GM12878 (cell line): ENCODE data around the gene MYO1D. TPM values are rescaled to one million over a fixed set of nuclear protein-coding genes. Genes with fewer than 3 reads are reported as not detected.

Experiments used
- ATAC-seq: fragments of 200-7000 bp; cut with Tn5 transposase; 3 replicates; pipeline ENCODE4 v1.9.1; 2020; ENCODE audit warnings: mild to moderate bottlenecking, moderate library complexity
- BruUV-seq: library from RNA; stranded (reverse); fragments of 400-500 nt; replicated peaks from 2 replicates; lab custom pipeline; 2021; lab: Mats Ljungman, UMichigan
- CTCF ChIA-PET: fragments of 300-600 bp; sonication (Branson Sonifier 250); formaldehyde crosslinking; extraction: SDS; loops from one replicate; lab custom pipeline; 2021; ENCODE audit warnings: inconsistent platforms; lab: Yijun Ruan, JAX
- POLR2A ChIA-PET: fragments of 350-600 bp; formaldehyde crosslinking; extraction: SDS; loops from one replicate; lab custom pipeline; 2021; ENCODE audit warnings: inconsistent platforms; lab: Charles Lee
- RAD21 ChIA-PET: fragments of 300-600 bp; sonication (Branson Sonifier 250); formaldehyde crosslinking; loops from one replicate; lab custom pipeline; 2023; ENCODE audit warnings: antibody characterized with exemption; ENCODE audit not compliant: unreplicated experiment; lab: Charles Lee
- SMC1A ChIA-PET: fragments of 300-600 bp; sonication (Branson Sonifier 250); formaldehyde crosslinking; loops from one replicate; lab custom pipeline; 2023; ENCODE audit not compliant: unreplicated experiment, uncharacterized antibody; lab: Charles Lee
- DNase-seq: peaks from one replicate; pipeline ENCODE4 v3.0.0-alpha.2; 2011; ENCODE audit warnings: low read depth, low spot score
- FAIRE-seq: peaks from 3 replicates; lab custom pipeline; 2011; peaks lifted over from hg19 to GRCh38; lab: Jason Lieb, UNC
- H2AFZ ChIP-seq: 2 replicates; pipeline ENCODE4 v1.6.0; 2011; ENCODE audit warnings: low read depth, low read length, control low read depth; ENCODE audit not compliant: control insufficient read depth
- H3K27ac ChIP-seq: 2 replicates; pipeline ENCODE4 v1.5.1; 2011; ENCODE audit warnings: control low read depth; ENCODE audit not compliant: control insufficient read depth, insufficient read depth
- H3K27me3 ChIP-seq, 2 experiments: replicated peaks in 1 of 2; 2 replicates each; pipeline versions ENCODE4 v1.6.0 to v1.6.1; 2011; ENCODE audit warnings: low read length in 1 of 2; ENCODE audit not compliant: control insufficient read depth in 2 of 2, insufficient read depth in 2 of 2
- H3K36me3 ChIP-seq, 2 experiments: 2 replicates each; pipeline ENCODE4 v1.5.1; 2011; ENCODE audit warnings: low read length in 1 of 2; ENCODE audit not compliant: control insufficient read depth in 2 of 2, insufficient read depth in 2 of 2
- H3K4me1 ChIP-seq: 2 replicates; pipeline ENCODE4 v1.6.1; 2011; ENCODE audit warnings: mild to moderate bottlenecking, low read length, moderate library complexity, mixed read lengths; ENCODE audit not compliant: control insufficient read depth, insufficient read depth
- H3K4me2 ChIP-seq: 2 replicates; pipeline ENCODE4 v1.6.0; 2011; ENCODE audit warnings: control low read depth; ENCODE audit not compliant: control insufficient read depth, insufficient read depth
- H3K4me3 ChIP-seq: fragments of 200-600 bp; sonication (generic); 2 replicates; pipeline ENCODE4 v1.5.1; 2016
- H3K79me2 ChIP-seq: 2 replicates; pipeline ENCODE4 v1.6.0; 2011; ENCODE audit warnings: low read length; ENCODE audit not compliant: control insufficient read depth, insufficient read depth
- H3K9ac ChIP-seq: 2 replicates; pipeline ENCODE4 v1.8.0; 2011; ENCODE audit warnings: low read length, control low read depth, mixed read lengths; ENCODE audit not compliant: control insufficient read depth, insufficient read depth
- H3K9me3 ChIP-seq: replicated peaks from 3 replicates; pipeline ENCODE4 v1.5.1; 2011; ENCODE audit warnings: mild to moderate bottlenecking, low read length; ENCODE audit not compliant: control insufficient read depth, insufficient read depth
- H4K20me1 ChIP-seq: 2 replicates; pipeline ENCODE4 v1.6.0; 2011; ENCODE audit not compliant: control insufficient read depth, insufficient read depth
- ESRRA ChIP-seq: IDR thresholded peaks from 2 replicates; pipeline ENCODE4 v1.6.1; 2012; ENCODE audit warnings: mild to moderate bottlenecking, low read length, improper control_type of control experiment
- HDAC2 ChIP-seq: fragments of 200-600 bp; sonication (generic); IDR thresholded peaks from 2 replicates; pipeline ENCODE4 v1.6.1; 2017
- HDGF ChIP-seq: fragments of 450-650 bp; IDR thresholded peaks from 2 replicates; pipeline ENCODE4 v1.6.1; 2016; ENCODE audit warnings: antibody characterized with exemption
- JUND ChIP-seq: IDR thresholded peaks from 2 replicates; pipeline ENCODE4 v1.6.1; 2012; ENCODE audit warnings: low read depth, mild to moderate bottlenecking, low read length, improper control_type of control experiment, moderate library complexity
- KAT2A ChIP-seq: conservative IDR thresholded peaks from 2 replicates; pipeline ENCODE4 v1.6.1; 2011; ENCODE audit warnings: low read depth, low read length; ENCODE audit not compliant: control insufficient read depth
- MYB ChIP-seq: fragments of 150-350 bp; IDR thresholded peaks from 2 replicates; pipeline ENCODE4 v1.6.1; 2014; ENCODE audit warnings: mild to moderate bottlenecking, low read depth, low read length, borderline replicate concordance
- NR2C1 ChIP-seq: fragments of 450-650 bp; IDR thresholded peaks from 2 replicates; pipeline ENCODE4 v1.6.1; 2017; ENCODE audit warnings: antibody characterized with exemption, mild to moderate bottlenecking, moderate library complexity
- PAX8 ChIP-seq: fragments of 450-650 bp; IDR thresholded peaks from 2 replicates; pipeline ENCODE4 v1.6.1; 2017; ENCODE audit warnings: mild to moderate bottlenecking, moderate library complexity
- POLR2AphosphoS2 ChIP-seq: IDR thresholded peaks from 2 replicates; pipeline ENCODE4 v1.6.1; 2011; ENCODE audit warnings: low read depth, mild to moderate bottlenecking, low read length, improper control_type of control experiment, moderate library complexity
- SMARCA5 ChIP-seq: fragments of 450-650 bp; IDR thresholded peaks from 2 replicates; pipeline ENCODE4 v1.6.1; 2017; ENCODE audit warnings: mild to moderate bottlenecking
- STAT3 ChIP-seq: IDR thresholded peaks from 2 replicates; pipeline ENCODE4 v1.6.1; 2011; ENCODE audit warnings: low read depth, low read length, improper control_type of control experiment
- TAF1 ChIP-seq: IDR thresholded peaks from 2 replicates; pipeline ENCODE4 v1.6.1; 2011; ENCODE audit warnings: mild to moderate bottlenecking, low read depth, low read length, borderline replicate concordance
- TCF7 ChIP-seq: IDR thresholded peaks from 2 replicates; pipeline ENCODE4 v1.6.1; 2014; ENCODE audit warnings: antibody characterized with exemption, borderline replicate concordance
- ZNF217 ChIP-seq: fragments of 450-650 bp; IDR thresholded peaks from 2 replicates; pipeline ENCODE4 v1.6.1; 2017; ENCODE audit warnings: antibody characterized with exemption, mild to moderate bottlenecking
- WGBS: methylation state at CpG from one replicate; pipeline ENCODE4 v1.1.6; 2016; ENCODE audit warnings: low lambda C conversion rate; ENCODE audit not compliant: insufficient replicate concordance, insufficient coverage; ENCODE audit errors: missing lambda C conversion rate; 5-methylcytosine and 5-hydroxymethylcytosine counted together
- in situ Hi-C: fragments of 300-500 bp; cut with MboI; formaldehyde crosslinking; loops from 9 replicates; pipeline ENCODE4 v1.14.3; 2018; ENCODE audit warnings: mixed read lengths
- intact Hi-C: fragments of 100-400 bp; cut with micrococcal nuclease; formaldehyde crosslinking; loops from one replicate; pipeline ENCODE4 v1.14.2; 2022; ENCODE audit not compliant: unreplicated experiment
- polyA plus RNA-seq, 11 experiments: library from polyadenylated mRNA; depleted of rRNA in 4 of 11; unstranded in 6 of 11; stranded (reverse) in 5 of 11; fragments of >200 nt; fragmentation: Nextera tagmentation in 4 of 11; fragmentation: Illumina TruSeq in 1 of 11; extraction: Ambion mirVana in 4 of 11; extraction: Trizol in 1 of 11; gene quantifications; 1 replicate in 1 of 11; 2 replicates in 10 of 11; pipeline versions ENCODE4 v1.2.1 to v1.2.3, GENCODE V29; 2011 to 2016; ENCODE audit warnings: inconsistent platforms in 2 of 11, missing spikeins in 2 of 11, low read depth in 1 of 11
- total RNA-seq, 4 experiments: library from RNA; depleted of rRNA in 3 of 4; stranded (reverse); fragments of >200 nt in 3 of 4; fragmentation: Illumina TruSeq in 1 of 4; extraction: Trizol in 1 of 4; gene quantifications; 2 replicates each; pipeline versions ENCODE4 v1.2.1 to v1.2.3, GENCODE V29; 2013 to 2021

Gene MYO1D
- total and polyA plus RNA-seq, 10 of the 15 experiments (the other 5 are each of a cell fraction or from before 2014, with no cell fraction given), result 1.8 to 37.7 (median 25.4) TPM

DNA sequence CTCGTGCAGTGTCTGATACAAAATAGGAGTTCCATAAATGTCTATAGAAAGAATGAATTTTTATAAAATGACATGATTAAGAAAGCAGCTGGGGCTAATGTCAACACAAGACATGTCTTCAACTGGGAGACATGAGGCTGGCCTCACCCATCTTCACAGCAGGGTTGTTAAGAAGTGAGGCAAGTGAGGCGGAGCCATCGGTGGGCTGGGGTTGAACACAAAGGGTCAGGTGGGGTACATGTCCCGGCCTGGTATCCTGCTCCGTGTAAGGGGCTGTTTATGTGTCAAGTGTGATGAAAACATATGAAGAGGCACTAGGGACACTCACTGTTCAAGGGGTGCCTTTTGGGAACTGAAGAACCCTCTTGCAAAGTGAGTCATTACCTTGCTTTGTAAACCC is 368.0 kb downstream of the MYO1D start:
- no peak overlapping the region for H3K27ac ChIP-seq
- H2AFZ ChIP-seq, result no peak overlapping the region
- no TSS peak for BruUV-seq
- intact Hi-C loops (no loop called here), in situ Hi-C loops (no loop called here)
- H3K4me2 ChIP-seq, result no peak overlapping the region
- SMC1A ChIA-PET, result interaction anchor here (0.8 to 13.7 kb wide), 4 partner anchors 16 to 60 kb away, joined by 3 to 286 read pairs (median 4); partner anchors contain the start of gene CDK5R1
- RAD21 ChIA-PET, result interaction anchor here (1.7 to 19.5 kb wide), 2 partner anchors 15 to 18 kb away, joined by 6 to 543 read pairs; partner anchors contain the start of gene CDK5R1
- no peaks in the 10 kb centered on the region for H3K27me3 ChIP-seq
- ATAC-seq (no peak), DNase-seq (no peak), FAIRE-seq (no peak)
- CTCF ChIA-PET, result interaction anchor here (1.0 to 1.6 kb wide), 2 partner anchors 8 to 46 kb away, joined by 3 to 5 read pairs; no protein-coding TSS in a partner anchor
- H3K4me1 ChIP-seq, result peaks cover 15% of the 10 kb centered on the region
- no peak overlapping the region for H3K4me3 ChIP-seq
- H3K9ac ChIP-seq, result no peak overlapping the region
- WGBS, result 69% methylated on average over 5 of the region's 5 CpGs
- H4K20me1 ChIP-seq, result no peaks in the 10 kb centered on the region
- H3K36me3 ChIP-seq, result no peaks in the 10 kb centered on the region; a peak in 1 of 4 replicates
- no peaks in the 10 kb centered on the region for H3K9me3 ChIP-seq
- POLR2A ChIA-PET, result interaction anchor here (1.5 to 18.8 kb wide), 2 partner anchors 12 to 18 kb away, joined by 3 to 308 read pairs; partner anchors contain the start of gene CDK5R1
- no peak for TF ChIP-seq JUND
- no peak for TF ChIP-seq KAT2A
- TF ChIP-seq STAT3, result no peak
- TF ChIP-seq PAX8, result no peak
- H3K79me2 ChIP-seq, result no peaks in the 10 kb centered on the region

GRCh38 chr17:32504166-32504990 is 372.5 kb downstream of the MYO1D start:
- ChIA-PET RAD21 (interaction anchor here (0.6 to 3.0 kb wide), 18 partner anchors 7 to 154 kb away, joined by 3 to 35 read pairs (median 4); partner anchors contain the start of gene CDK5R1), SMC1A (interaction anchor here (0.9 to 3.5 kb wide), 14 partner anchors 8 to 92 kb away, joined by 3 to 34 read pairs (median 6); partner anchors contain the start of gene CDK5R1), CTCF (interaction anchor here (1.4 to 1.9 kb wide), 3 partner anchors 10 to 16 kb away, joined by 3 to 12 read pairs (median 4); no protein-coding TSS in a partner anchor), POLR2A (interaction anchor here (0.8 to 18.8 kb wide), 7 partner anchors 8 to 62 kb away, joined by 3 to 308 read pairs (median 8); partner anchors contain the start of gene CDK5R1)
- no peak overlapping the region for H3K4me3 ChIP-seq
- BruUV-seq, result TSS peak; percentile 99
- no peaks in the 10 kb centered on the region for H4K20me1 ChIP-seq
- H3K4me2 ChIP-seq, result peak overlapping the region; percentile 63
- peak overlapping the region; percentile 87 for H3K27ac ChIP-seq
- H3K9ac ChIP-seq, result peak overlapping the region; percentile 69
- in situ Hi-C loops, result no loop called here
- peaks cover 27% of the 10 kb centered on the region for H3K4me1 ChIP-seq
- no peaks in the 10 kb centered on the region for H3K9me3 ChIP-seq
- ATAC-seq (no peak), DNase-seq (no peak), FAIRE-seq (no peak)
- intact Hi-C loops, result no loop called here
- no peaks in the 10 kb centered on the region for H3K79me2 ChIP-seq
- H3K36me3 ChIP-seq, result no peaks in the 10 kb centered on the region; a peak in 1 of 4 replicates
- no peaks in the 10 kb centered on the region for H3K27me3 ChIP-seq
- H2AFZ ChIP-seq, result no peak overlapping the region
- WGBS, result 57% methylated on average over 18 of the region's 18 CpGs
- TF ChIP-seq NR2C1 (no peak), SMARCA5 (0 out of 2 replicates have a peak, but pooled peaks have one; percentile 9), TCF7 (no peak), ESRRA (no peak), ZNF217 (no peak), MYB (no peak), TAF1 (no peak), HDGF (peak; percentile 82; the same call in 1 of the 2 replicates), HDAC2 (no peak), POLR2AphosphoS2 (no peak)
